ENCODE data around the gene RNASET2. TPM values are rescaled to one million over a fixed set of nuclear protein-coding genes. Genes with fewer than 3 reads are reported as not detected.

The RNASET2 gene
- total RNA-seq, 2 donors from 2014 or later = 25.8 to 29.3 TPM

DNA sequence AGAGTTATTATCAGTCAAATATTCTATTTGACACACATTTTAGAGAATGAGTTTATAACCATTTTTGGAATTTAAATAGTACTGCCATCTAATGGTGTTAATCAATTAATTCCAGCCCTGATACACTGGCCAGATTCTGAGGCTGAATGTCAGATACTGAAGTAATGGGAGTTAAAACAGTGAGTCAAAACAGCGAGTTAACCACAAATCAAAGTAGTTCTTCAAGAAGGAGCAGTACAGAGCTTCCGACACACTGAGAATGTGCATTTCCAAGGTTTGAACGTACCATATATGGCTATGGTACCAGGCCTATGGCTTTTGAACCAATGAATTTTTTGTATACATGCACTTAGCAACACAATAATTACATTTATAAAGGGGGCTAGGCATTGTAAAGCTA is 31.6 kb upstream of the RNASET2 start:
- Histone ChIP-seq H3K27ac (ENCODE audit: low read depth, low read length) (no peak overlapping the region), H3K4me1 (ENCODE audit: control insufficient read depth, insufficient read depth, low read length) (no peaks in the 10 kb centered on the region), H3K27me3 (ENCODE audit: control insufficient read depth, insufficient read depth, low read length, poor library complexity, severe bottlenecking) (no peaks in the 10 kb centered on the region), H3K9me3 (ENCODE audit: control insufficient read depth, low read length) (no peaks in the 10 kb centered on the region), H3K4me3 (ENCODE audit: low read length) (no peak overlapping the region), H3K9ac (ENCODE audit: extremely low read depth, low read length, poor library complexity, severe bottlenecking) (no peak overlapping the region), H3K36me3 (ENCODE audit: control insufficient read depth, insufficient read depth, low read length) (peaks cover 8% of the 10 kb centered on the region)
- no peaks in the 10 kb centered on the region for H3K9me3 Mint-ChIP-seq
- peak overlapping the region; percentile 5 for H3K27ac Mint-ChIP-seq
- DNase-seq = no peak
- peaks cover 25% of the 10 kb centered on the region for H3K36me3 Mint-ChIP-seq (ENCODE audit: low read depth)
- H3K4me1 Mint-ChIP-seq = peaks cover 13% of the 10 kb centered on the region
- no peaks in the 10 kb centered on the region for H3K27me3 Mint-ChIP-seq (ENCODE audit: insufficient read depth)
- whole genome bisulfite sequencing, 2 experiments (ENCODE audit: insufficient coverage in 1 of 2, insufficient read length in 1 of 2) = 90 to 100% methylated on average over 3 of the region's 3 CpGs
- H3K4me3 Mint-ChIP-seq = no peak overlapping the region
- TF ChIP-seq, protein P1, sequence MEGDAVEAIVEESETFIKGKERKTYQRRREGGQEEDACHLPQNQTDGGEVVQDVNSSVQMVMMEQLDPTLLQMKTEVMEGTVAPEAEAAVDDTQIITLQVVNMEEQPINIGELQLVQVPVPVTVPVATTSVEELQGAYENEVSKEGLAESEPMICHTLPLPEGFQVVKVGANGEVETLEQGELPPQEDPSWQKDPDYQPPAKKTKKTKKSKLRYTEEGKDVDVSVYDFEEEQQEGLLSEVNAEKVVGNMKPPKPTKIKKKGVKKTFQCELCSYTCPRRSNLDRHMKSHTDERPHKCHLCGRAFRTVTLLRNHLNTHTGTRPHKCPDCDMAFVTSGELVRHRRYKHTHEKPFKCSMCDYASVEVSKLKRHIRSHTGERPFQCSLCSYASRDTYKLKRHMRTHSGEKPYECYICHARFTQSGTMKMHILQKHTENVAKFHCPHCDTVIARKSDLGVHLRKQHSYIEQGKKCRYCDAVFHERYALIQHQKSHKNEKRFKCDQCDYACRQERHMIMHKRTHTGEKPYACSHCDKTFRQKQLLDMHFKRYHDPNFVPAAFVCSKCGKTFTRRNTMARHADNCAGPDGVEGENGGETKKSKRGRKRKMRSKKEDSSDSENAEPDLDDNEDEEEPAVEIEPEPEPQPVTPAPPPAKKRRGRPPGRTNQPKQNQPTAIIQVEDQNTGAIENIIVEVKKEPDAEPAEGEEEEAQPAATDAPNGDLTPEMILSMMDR (conservative IDR thresholded peaks at IDR 0.05) = no peak

DNA sequence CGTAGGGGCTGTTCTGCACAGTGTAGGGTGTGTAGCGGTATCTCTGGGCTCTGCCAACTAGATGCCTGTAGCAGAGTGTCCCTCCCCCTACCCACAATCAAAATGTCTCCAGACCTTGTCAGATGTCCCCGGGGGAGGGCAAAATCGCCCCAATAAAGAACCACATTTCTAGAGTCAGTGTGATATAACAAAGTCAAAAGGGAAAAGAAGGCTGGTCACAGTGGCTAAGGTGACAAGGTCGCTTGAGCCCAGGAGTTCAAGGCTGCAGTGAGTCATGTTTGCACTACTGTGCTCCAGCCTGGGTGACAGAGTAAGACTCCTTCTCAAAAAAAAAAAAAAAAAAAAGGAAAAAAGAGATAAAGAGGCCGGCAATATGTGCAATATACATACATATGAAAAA is 31.1 kb upstream of the RNASET2 start:
- Histone ChIP-seq H3K9ac (ENCODE audit: extremely low read depth, low read length, poor library complexity, severe bottlenecking) (no peak overlapping the region), H3K27me3 (ENCODE audit: control insufficient read depth, insufficient read depth, low read length, poor library complexity, severe bottlenecking) (no peaks in the 10 kb centered on the region), H3K4me1 (ENCODE audit: control insufficient read depth, insufficient read depth, low read length) (no peaks in the 10 kb centered on the region), H3K27ac (ENCODE audit: low read depth, low read length) (no peak overlapping the region), H3K36me3 (ENCODE audit: control insufficient read depth, insufficient read depth, low read length) (peaks cover 7% of the 10 kb centered on the region), H3K9me3 (ENCODE audit: control insufficient read depth, low read length) (no peaks in the 10 kb centered on the region), H3K4me3 (ENCODE audit: low read length) (no peak overlapping the region)
- DNase-seq = no peak
- H3K4me3 Mint-ChIP-seq = no peak overlapping the region
- H3K27me3 Mint-ChIP-seq (ENCODE audit: insufficient read depth) = no peaks in the 10 kb centered on the region
- no peak overlapping the region for H3K27ac Mint-ChIP-seq
- H3K4me1 Mint-ChIP-seq = peaks cover 13% of the 10 kb centered on the region
- TF ChIP-seq, protein P1 (conservative IDR thresholded peaks at IDR 0.05) = no peak
- 92% methylated on average over 5 of the region's 6 CpGs; no CpG with 5 or more reads in 1 of the 2 experiments for WGBS, 2 experiments (ENCODE audit: insufficient coverage in 1 of 2, insufficient read length in 1 of 2)
- H3K36me3 Mint-ChIP-seq (ENCODE audit: low read depth) = peaks cover 26% of the 10 kb centered on the region
- H3K9me3 Mint-ChIP-seq = no peaks in the 10 kb centered on the region

DNA sequence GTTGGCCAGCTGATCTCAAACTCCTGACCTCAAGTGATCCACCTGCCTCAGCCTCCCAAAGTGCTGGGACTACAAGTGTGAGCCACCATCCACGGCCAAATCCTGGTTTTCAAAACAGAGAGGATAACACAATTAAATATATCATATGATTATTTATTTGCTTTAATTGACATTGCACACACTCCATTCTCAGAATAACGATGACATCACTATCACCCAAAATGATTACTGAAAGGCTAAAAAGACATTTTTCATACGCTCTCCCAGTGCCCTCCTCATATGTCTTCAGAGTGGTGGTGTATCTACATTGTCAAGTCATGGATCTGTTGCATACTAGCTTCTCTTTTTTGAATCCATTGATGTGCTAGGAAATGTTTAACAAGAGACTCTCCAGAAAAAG is 24.4 kb upstream of the RNASET2 start:
- WGBS, 2 experiments (ENCODE audit: insufficient coverage in 1 of 2, insufficient read length in 1 of 2) = 91 to 100% methylated on average over 2 to 3 of the region's 3 CpGs
- TF ChIP-seq, protein P1 (conservative IDR thresholded peaks at IDR 0.05) = no peak
- H3K9ac ChIP-seq (ENCODE audit: extremely low read depth, low read length, poor library complexity, severe bottlenecking) = no peak overlapping the region
- H3K27me3 ChIP-seq (ENCODE audit: control insufficient read depth, insufficient read depth, low read length, poor library complexity, severe bottlenecking) = no peaks in the 10 kb centered on the region
- Mint-ChIP-seq H3K36me3 (ENCODE audit: low read depth) (peaks cover 29% of the 10 kb centered on the region), H3K4me3 (no peak overlapping the region), H3K27me3 (ENCODE audit: insufficient read depth) (no peaks in the 10 kb centered on the region), H3K27ac (no peak overlapping the region), H3K4me1 (no peaks in the 10 kb centered on the region), H3K9me3 (no peaks in the 10 kb centered on the region)
- H3K27ac ChIP-seq (ENCODE audit: low read depth, low read length) = no peak overlapping the region
- H3K9me3 ChIP-seq (ENCODE audit: control insufficient read depth, low read length) = no peaks in the 10 kb centered on the region
- H3K4me1 ChIP-seq (ENCODE audit: control insufficient read depth, insufficient read depth, low read length) = no peaks in the 10 kb centered on the region
- no peak for DNase-seq
- peaks cover 14% of the 10 kb centered on the region for H3K36me3 ChIP-seq (ENCODE audit: control insufficient read depth, insufficient read depth, low read length)
- H3K4me3 ChIP-seq (ENCODE audit: low read length) = no peak overlapping the region

All from endodermal cell (in vitro differentiated cells).